Progenitor cell of endocrine pancreas (in vitro differentiated cells): ENCODE data around the gene DPP9. TPM values are rescaled to one million over a fixed set of nuclear protein-coding genes. Genes with fewer than 3 reads are reported as not detected.

Experiments
- DNase-seq: peaks from one replicate; pipeline ENCODE4 v3.0.0; 2021; ENCODE audit warnings: low spot score; ENCODE audit not compliant: unreplicated experiment
- H3K27ac Mint-ChIP-seq: 2 replicates; pipeline ENCODE4 v1.8.0; 2021; ENCODE audit warnings: mild to moderate bottlenecking, moderate library complexity, mixed read lengths
- H3K27me3 Mint-ChIP-seq: 2 replicates; pipeline ENCODE4 v1.8.0; 2021; ENCODE audit warnings: mixed read lengths
- H3K36me3 Mint-ChIP-seq: 2 replicates; pipeline ENCODE4 v1.8.0; 2022; ENCODE audit warnings: mixed read lengths; ENCODE audit not compliant: insufficient read depth
- H3K4me1 Mint-ChIP-seq: 2 replicates; pipeline ENCODE4 v1.8.0; 2021; ENCODE audit warnings: low read depth, mixed read lengths
- H3K4me3 Mint-ChIP-seq: 2 replicates; pipeline ENCODE4 v1.8.0; 2021; ENCODE audit warnings: low read depth, mild to moderate bottlenecking, moderate library complexity, mixed read lengths
- H3K9me3 Mint-ChIP-seq: 2 replicates; pipeline ENCODE4 v1.8.0; 2021; ENCODE audit warnings: low read depth, mixed read lengths
- CTCF ChIP-seq: fragments of 200-600 bp; sonication (generic); IDR thresholded peaks from one replicate; pipeline ENCODE4 v1.5.0; 2021; ENCODE audit warnings: antibody characterized with exemption, mild to moderate bottlenecking; ENCODE audit not compliant: unreplicated experiment
- long read RNA-seq: library from polyadenylated mRNA; unstranded; transcript quantifications from one replicate; pipeline ENCODE4 v2.0.0, GENCODE V29; 2020
- total RNA-seq: library from RNA; stranded (reverse); gene quantifications from 2 replicates; pipeline ENCODE4 v1.2.1, GENCODE V29; 2021

Gene DPP9
- 48.9 and 50.3 TPM in 2 replicates for total RNA-seq
- long read RNA-seq, full-length matches to known transcripts, result 11 of 20 reads
- long read RNA-seq, partial matches to known transcripts, result 5 of 20 reads
- long read RNA-seq, other reads (novel, unspliced or antisense), result 4 of 20 reads

GRCh38 chr19:4723595-4724514, at the start of gene DPP9:
Gene DPP9 (minus strand): TSS chr19:4723842. CDS start chr19:4719906, 3,936 bp downstream.
- H3K4me3 Mint-ChIP-seq, result peak within 1 kb of the TSS; percentile 95
- H3K27me3 Mint-ChIP-seq, result no peaks in the 10 kb centered on the region
- peak; percentile 98 for DNase-seq
- peak; percentile 22 for TF ChIP-seq CTCF
- H3K9me3 Mint-ChIP-seq, result no peaks in the 10 kb centered on the region
- H3K36me3 Mint-ChIP-seq, result peaks cover 4% of the 10 kb centered on the region
- H3K4me1 Mint-ChIP-seq, result peaks cover 16% of the 10 kb centered on the region
- peak within 1 kb of the TSS; percentile 99 for H3K27ac Mint-ChIP-seq

- TF ChIP-seq CTCF, result no peak
- Mint-ChIP-seq H3K4me3 (no peak overlapping the region), H3K27me3 (peaks cover 28% of the 10 kb centered on the region), H3K36me3 (no peaks in the 10 kb centered on the region), H3K9me3 (no peaks in the 10 kb centered on the region), H3K4me1 (peaks cover 10% of the 10 kb centered on the region), H3K27ac (no peak overlapping the region)
- DNase-seq, result no peak
These were observed 49.5 kb upstream of the DPP9 start for GRCh38 chr19:4773047-4773640.

- Mint-ChIP-seq H3K4me3 (no peak overlapping the region), H3K4me1 (peaks cover 10% of the 10 kb centered on the region), H3K9me3 (no peaks in the 10 kb centered on the region), H3K36me3 (no peaks in the 10 kb centered on the region), H3K27ac (no peak overlapping the region), H3K27me3 (peaks cover 28% of the 10 kb centered on the region)
- TF ChIP-seq CTCF, result no peak
- DNase-seq, result no peak
These were observed 48.9 kb upstream of the DPP9 start for GRCh38 chr19:4772566-4772965.

- TF ChIP-seq CTCF, result no peak
- H3K27me3 Mint-ChIP-seq, result peaks cover 21% of the 10 kb centered on the region
- H3K36me3 Mint-ChIP-seq, result no peaks in the 10 kb centered on the region
- peaks cover 10% of the 10 kb centered on the region for H3K4me1 Mint-ChIP-seq
- peak; percentile 97 for DNase-seq
- peak overlapping the region; percentile 33 for H3K27ac Mint-ChIP-seq
- H3K9me3 Mint-ChIP-seq, result no peaks in the 10 kb centered on the region
- peak overlapping the region; percentile 62 for H3K4me3 Mint-ChIP-seq
These were observed 45.5 kb upstream of the DPP9 start for GRCh38 chr19:4768934-4769777.

DNA sequence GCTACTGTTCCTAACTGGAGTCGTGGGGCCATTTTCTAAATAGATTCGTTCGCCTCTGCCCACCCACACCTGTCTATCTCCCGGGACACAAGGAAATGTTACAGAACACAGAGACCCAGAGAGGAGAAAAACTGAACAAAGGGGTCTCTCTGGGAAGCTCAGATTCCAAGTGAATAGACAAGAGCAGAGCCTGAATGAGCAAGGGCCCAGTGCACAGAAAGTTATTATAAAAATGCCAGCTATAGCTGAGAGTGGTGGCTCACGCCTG, 40.7 kb upstream of the DPP9 start:
- no peak overlapping the region for H3K4me3 Mint-ChIP-seq

More for the DNA sequence above, 40.7 kb upstream of the DPP9 start:
- no peaks in the 10 kb centered on the region for H3K36me3 Mint-ChIP-seq
- no peak overlapping the region for H3K27ac Mint-ChIP-seq
- no peak for DNase-seq
- peaks cover 3% of the 10 kb centered on the region for H3K27me3 Mint-ChIP-seq
- peaks cover 11% of the 10 kb centered on the region for H3K4me1 Mint-ChIP-seq
- H3K9me3 Mint-ChIP-seq, result no peaks in the 10 kb centered on the region
- TF ChIP-seq CTCF, result no peak
